CD14-positive monocyte (primary cell): ENCODE data around the gene IRF4. TPM values are rescaled to one million over a fixed set of nuclear protein-coding genes. Genes with fewer than 3 reads are reported as not detected.

Experiments used
- DNase-seq, 3 donors: peaks; one replicate each; pipeline ENCODE4 v3.0.0-alpha.2; 2011 to 2022
- H2AFZ ChIP-seq: 2 replicates; pipeline ENCODE4 v1.6.0; 2012; ENCODE audit warnings: mild to moderate bottlenecking, low read depth, low read length, inconsistent platforms; ENCODE audit not compliant: insufficient read depth, poor library complexity, severe bottlenecking
- H3K27ac ChIP-seq, 2 donors: 1 replicate in 1 of 2; 2 replicates in 1 of 2; pipeline ENCODE4 v1.5.1; 2012 to 2013; ENCODE audit warnings: low read length in 2 of 2, control low read depth in 1 of 2, inconsistent platforms in 1 of 2, low read depth in 1 of 2, mild to moderate bottlenecking in 1 of 2
- H3K27me3 ChIP-seq, 2 donors: one replicate each; pipeline versions ENCODE4 v1.6.0 to v1.6.1; 2011 to 2013; ENCODE audit warnings: low read length in 2 of 2; ENCODE audit not compliant: control insufficient read depth in 2 of 2, insufficient read depth in 2 of 2
- H3K36me3 ChIP-seq, 2 donors: replicated peaks in 1 of 2; 1 replicate in 1 of 2; 2 replicates in 1 of 2; pipeline versions ENCODE4 v1.5.1 to v1.6.1; 2012 to 2013; ENCODE audit warnings: low read length in 2 of 2, control low read depth in 1 of 2, inconsistent platforms in 1 of 2, mild to moderate bottlenecking in 1 of 2; ENCODE audit not compliant: insufficient read depth in 2 of 2, control insufficient read depth in 1 of 2
- H3K4me1 ChIP-seq, 2 donors: 1 replicate in 1 of 2; 2 replicates in 1 of 2; pipeline versions ENCODE4 v1.5.1 to v1.6.1; 2012 to 2013; ENCODE audit warnings: low read length in 2 of 2, control low read depth in 1 of 2, inconsistent platforms in 1 of 2, mild to moderate bottlenecking in 1 of 2, moderate library complexity in 1 of 2; ENCODE audit not compliant: insufficient read depth in 2 of 2, control insufficient read depth in 1 of 2
- H3K4me2 ChIP-seq: replicated peaks from 2 replicates; pipeline ENCODE3; 2012; ENCODE audit warnings: low read length, moderate library complexity, mild to moderate bottlenecking; ENCODE audit not compliant: poor library complexity, severe bottlenecking; ENCODE audit errors: extremely low read depth
- H3K4me3 ChIP-seq, 3 experiments: fragments of 200-600 bp in 1 of 3; sonication (generic) in 1 of 3; replicated peaks in 1 of 3; 1 replicate in 2 of 3; 2 replicates in 1 of 3; pipeline ENCODE4 v1.5.1; 2011 to 2013; ENCODE audit warnings: low read length in 3 of 3, mild to moderate bottlenecking in 3 of 3, control low read depth in 2 of 3, low read depth in 2 of 3, inconsistent platforms in 1 of 3, moderate library complexity in 1 of 3
- H3K79me2 ChIP-seq: 2 replicates; pipeline ENCODE4 v1.6.0; 2012; ENCODE audit warnings: mild to moderate bottlenecking, control low read depth, inconsistent platforms, low read length, moderate library complexity; ENCODE audit not compliant: insufficient read depth
- H3K9ac ChIP-seq: 2 replicates; pipeline ENCODE4 v1.6.0; 2017; ENCODE audit warnings: low read length, mild to moderate bottlenecking; ENCODE audit not compliant: insufficient read depth, poor library complexity, severe bottlenecking
- H3K9me3 ChIP-seq, 2 donors: replicated peaks in 1 of 2; 1 replicate in 1 of 2; 2 replicates in 1 of 2; pipeline versions ENCODE4 v1.5.1 to v1.6.1; 2012 to 2013; ENCODE audit warnings: low read length in 2 of 2, control low read depth in 1 of 2; ENCODE audit not compliant: control insufficient read depth in 1 of 2, insufficient read depth in 1 of 2
- H4K20me1 ChIP-seq: 2 replicates; pipeline ENCODE4 v1.6.0; 2012; ENCODE audit warnings: mild to moderate bottlenecking, low read length, control low read depth, moderate library complexity; ENCODE audit not compliant: insufficient read depth
- H3K27ac Mint-ChIP-seq, 7 donors: one replicate each; pipeline ENCODE4 v1.8.0; 2020; ENCODE audit warnings: mild to moderate bottlenecking in 7 of 7, mixed read lengths in 7 of 7, moderate library complexity in 6 of 7, inconsistent platforms in 2 of 7
- H3K27me3 Mint-ChIP-seq, 3 donors: one replicate each; pipeline ENCODE4 v1.8.0; 2021 to 2022; ENCODE audit warnings: low read depth in 3 of 3, mild to moderate bottlenecking in 3 of 3, mixed read lengths in 3 of 3, moderate library complexity in 3 of 3, inconsistent platforms in 1 of 3
- H3K36me3 Mint-ChIP-seq, 2 donors: one replicate each; pipeline ENCODE4 v1.8.0; 2020; ENCODE audit warnings: mixed read lengths in 2 of 2, inconsistent platforms in 1 of 2, mild to moderate bottlenecking in 1 of 2
- H3K4me1 Mint-ChIP-seq: one replicate; pipeline ENCODE4 v1.8.0; 2020; ENCODE audit warnings: mild to moderate bottlenecking, mixed read lengths
- H3K4me3 Mint-ChIP-seq, 2 donors: one replicate each; pipeline ENCODE4 v1.8.0; 2020; ENCODE audit warnings: mild to moderate bottlenecking in 2 of 2, mixed read lengths in 2 of 2, moderate library complexity in 1 of 2
- H3K9me3 Mint-ChIP-seq, 7 donors: one replicate each; pipeline ENCODE4 v1.8.0; 2020 to 2022; ENCODE audit warnings: mixed read lengths in 7 of 7, mild to moderate bottlenecking in 6 of 7, moderate library complexity in 6 of 7, inconsistent platforms in 2 of 7
- WGBS: methylation state at CpG from one replicate; pipeline ENCODE4 v1.1.5; 2013; ENCODE audit warnings: missing lambda C conversion rate; ENCODE audit not compliant: insufficient coverage; 5-methylcytosine and 5-hydroxymethylcytosine counted together
- intact Hi-C, 2 donors: fragments of 100-400 bp; cut with micrococcal nuclease; formaldehyde crosslinking; loops; one replicate each; pipeline versions ENCODE4 v1.15.0 to v1.15.1; 2023
- polyA plus RNA-seq, 3 donors: library from polyadenylated mRNA; depleted of rRNA in 1 of 3; unstranded in 2 of 3; stranded (reverse) in 1 of 3; fragments of 300-500 nt in 2 of 3; fragments of >200 nt in 1 of 3; fragmentation: Illumina TruSeq in 2 of 3; gene quantifications; 1 replicate in 2 of 3; 2 replicates in 1 of 3; pipeline ENCODE4 v1.2.3, GENCODE V29; 2012 to 2021
- TF ChIP-seq, protein P1 (sequence below): fragments of 200-600 bp; IDR thresholded peaks from one replicate; pipeline ENCODE4 v1.8.0; 2022; ENCODE audit warnings: antibody characterized with exemption, mild to moderate bottlenecking

IRF4 gene
- polyA plus RNA-seq, 3 donors: 3.0 to 13.6 (median 6.4) TPM

DNA sequence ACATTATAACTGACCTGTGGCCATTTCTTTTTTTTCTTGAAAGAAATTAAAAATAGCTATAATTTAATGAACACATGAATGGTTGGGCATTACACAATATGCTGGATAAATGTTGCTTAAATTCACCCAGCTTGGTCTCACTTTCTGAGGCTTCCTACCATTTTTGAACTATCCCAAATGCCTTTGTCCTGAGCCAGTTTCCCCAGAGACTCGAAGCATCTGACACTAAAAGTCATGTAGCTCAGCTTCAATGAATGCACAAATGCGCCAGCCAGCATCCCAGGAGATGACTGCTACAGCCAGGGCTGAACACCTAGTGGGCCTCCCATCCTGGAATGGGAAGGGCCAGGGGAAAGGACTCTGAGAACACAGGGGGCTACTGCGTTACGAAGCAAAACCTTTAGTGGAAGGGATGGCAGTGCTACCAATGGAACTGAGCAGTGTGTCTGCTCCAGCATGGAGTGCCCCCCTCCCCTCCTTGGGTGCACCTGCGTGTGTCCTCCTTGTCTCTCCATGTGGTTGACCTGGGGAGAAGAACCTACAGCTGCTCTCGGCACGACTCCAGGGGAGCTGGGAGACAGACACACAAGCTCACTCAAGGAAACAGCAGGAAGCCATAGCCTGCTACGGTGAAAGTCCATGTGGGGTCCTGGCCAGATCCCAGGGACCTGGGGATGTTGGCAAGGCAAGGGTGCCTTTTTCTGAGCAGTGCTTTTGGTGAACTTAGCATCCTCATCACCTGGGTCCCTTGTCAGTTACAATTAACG, 60.9 kb downstream of the IRF4 start:
- H3K4me3 ChIP-seq: no peak overlapping the region
- intact Hi-C loops: no loop called here
- H3K36me3 ChIP-seq: no peaks in the 10 kb centered on the region
- no peaks in the 10 kb centered on the region for H3K27me3 ChIP-seq
- no peaks in the 10 kb centered on the region for H3K4me1 ChIP-seq
- Mint-ChIP-seq H3K4me3 (no peak overlapping the region), H3K9me3 (peaks cover 6 to 16% (median 11%) of the 10 kb centered on the region in 7 donors), H3K4me1 (no peaks in the 10 kb centered on the region), H3K27ac (no peak overlapping the region), H3K36me3 (no peaks in the 10 kb centered on the region), H3K27me3 (peaks cover 6 to 12% (median 7%) of the 10 kb centered on the region in 3 donors)
- peaks cover 0 to 8% of the 10 kb centered on the region in 2 donors for H3K9me3 ChIP-seq
- no peak overlapping the region for H3K4me2 ChIP-seq
- no peak for DNase-seq
- no peaks in the 10 kb centered on the region for H3K79me2 ChIP-seq
- TF ChIP-seq, protein P1, sequence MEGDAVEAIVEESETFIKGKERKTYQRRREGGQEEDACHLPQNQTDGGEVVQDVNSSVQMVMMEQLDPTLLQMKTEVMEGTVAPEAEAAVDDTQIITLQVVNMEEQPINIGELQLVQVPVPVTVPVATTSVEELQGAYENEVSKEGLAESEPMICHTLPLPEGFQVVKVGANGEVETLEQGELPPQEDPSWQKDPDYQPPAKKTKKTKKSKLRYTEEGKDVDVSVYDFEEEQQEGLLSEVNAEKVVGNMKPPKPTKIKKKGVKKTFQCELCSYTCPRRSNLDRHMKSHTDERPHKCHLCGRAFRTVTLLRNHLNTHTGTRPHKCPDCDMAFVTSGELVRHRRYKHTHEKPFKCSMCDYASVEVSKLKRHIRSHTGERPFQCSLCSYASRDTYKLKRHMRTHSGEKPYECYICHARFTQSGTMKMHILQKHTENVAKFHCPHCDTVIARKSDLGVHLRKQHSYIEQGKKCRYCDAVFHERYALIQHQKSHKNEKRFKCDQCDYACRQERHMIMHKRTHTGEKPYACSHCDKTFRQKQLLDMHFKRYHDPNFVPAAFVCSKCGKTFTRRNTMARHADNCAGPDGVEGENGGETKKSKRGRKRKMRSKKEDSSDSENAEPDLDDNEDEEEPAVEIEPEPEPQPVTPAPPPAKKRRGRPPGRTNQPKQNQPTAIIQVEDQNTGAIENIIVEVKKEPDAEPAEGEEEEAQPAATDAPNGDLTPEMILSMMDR: no peak
- no peak overlapping the region for H3K9ac ChIP-seq
- H4K20me1 ChIP-seq: no peaks in the 10 kb centered on the region
- H2AFZ ChIP-seq: no peak overlapping the region
- no peak overlapping the region for H3K27ac ChIP-seq
- 95% methylated on average over 6 of the region's 9 CpGs for WGBS

- WGBS: 89% methylated on average over 13 of the region's 13 CpGs
- no peaks in the 10 kb centered on the region for H4K20me1 ChIP-seq
- no peaks in the 10 kb centered on the region for H3K36me3 Mint-ChIP-seq
- intact Hi-C loops: no loop called here
- H2AFZ ChIP-seq: no peak overlapping the region
- no peaks in the 10 kb centered on the region for H3K79me2 ChIP-seq
- H3K27me3 Mint-ChIP-seq: peaks cover 6 to 12% (median 7%) of the 10 kb centered on the region in 3 donors
- H3K4me3 ChIP-seq: no peak overlapping the region
- no peaks in the 10 kb centered on the region for H3K4me1 Mint-ChIP-seq
- H3K9me3 Mint-ChIP-seq: peaks cover 6 to 16% (median 12%) of the 10 kb centered on the region in 7 donors
- no peaks in the 10 kb centered on the region for H3K36me3 ChIP-seq
- no peak overlapping the region for H3K27ac ChIP-seq
- H3K4me1 ChIP-seq: no peaks in the 10 kb centered on the region
- H3K4me3 Mint-ChIP-seq: no peak overlapping the region
- H3K9me3 ChIP-seq: peaks cover 0 to 8% of the 10 kb centered on the region in 2 donors
- DNase-seq: no peak
- no peak overlapping the region for H3K4me2 ChIP-seq
- no peak overlapping the region for H3K27ac Mint-ChIP-seq
- no peaks in the 10 kb centered on the region for H3K27me3 ChIP-seq
- no peak overlapping the region for H3K9ac ChIP-seq
- TF ChIP-seq, protein P1: no peak
These were observed 61.6 kb downstream of the IRF4 start for GRCh38 chr6:453152-453551.
